Measurements from ENCODE around the gene PPIL6. TPM values are rescaled to one million over a fixed set of nuclear protein-coding genes. Genes with fewer than 3 reads are reported as not detected.

The PPIL6 gene
- total and polyA plus RNA-seq, 7 donors: 1.1 to 3.9 (median 2.2) TPM

DNA sequence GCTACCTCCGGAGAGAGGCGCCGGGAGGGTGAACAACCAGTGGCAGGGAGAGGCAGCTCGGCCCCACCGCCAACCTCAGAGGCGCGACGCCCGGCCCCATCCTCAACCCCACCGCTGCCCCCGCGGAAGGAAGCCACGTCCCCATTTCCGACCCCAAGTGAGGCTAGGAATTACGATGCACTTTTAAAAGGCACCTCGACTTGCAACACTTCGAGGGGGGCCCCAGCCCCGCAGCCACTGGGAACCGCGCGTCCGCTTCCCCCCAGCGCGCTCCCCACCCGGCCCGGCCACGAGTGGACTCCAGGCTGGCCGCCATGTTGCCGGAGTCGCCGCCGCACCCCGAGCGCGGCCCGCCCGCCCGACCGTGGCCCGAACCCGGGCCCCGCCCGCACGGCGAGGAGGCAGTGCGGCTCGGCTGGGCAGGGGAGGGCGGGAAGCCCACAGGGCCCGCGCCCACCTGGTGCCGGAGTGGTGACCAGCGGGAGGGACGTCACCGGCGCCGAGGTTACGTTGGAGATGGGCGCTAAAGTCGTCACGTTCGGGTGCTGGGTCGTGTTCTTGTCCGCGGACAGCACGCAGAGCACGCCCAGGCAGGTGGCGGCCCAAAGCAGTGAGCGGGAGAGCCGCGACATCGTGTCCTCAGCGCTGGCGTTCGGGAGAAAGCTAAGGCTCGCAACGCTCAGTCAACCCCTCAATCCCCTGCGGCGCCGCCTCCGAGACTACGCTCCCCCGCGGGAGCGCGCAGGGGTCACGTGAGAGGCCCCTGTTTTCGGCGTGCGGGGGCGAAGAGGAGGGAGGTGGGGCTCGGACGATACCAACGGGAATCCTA is 58.5 kb downstream of the PPIL6 start, which contains the start of gene CD164:
Gene CD164, minus strand, starts transcription at position 721 of the 829 bp plus-strand sequence. Its CDS starts 89 bp downstream, at position 632.
- ATAC-seq (peak; percentile 86 to 87 (median 86)), DNase-seq (peak; percentile 94 to 97)
- Histone ChIP-seq H3K4me3 (peak within 1 kb of the TSS; percentile 87), H3K27ac (peak within 1 kb of the TSS; percentile 99), H3K36me3 (ENCODE audit: insufficient read depth in 1 of 2, low read depth in 1 of 2) (peaks cover 14 to 23% of the 10 kb centered on the region in 2 donors), H3K4me1 (peaks cover 41% of the 10 kb centered on the region), H3K9me3 (no peaks in the 10 kb centered on the region), H3K27me3 (ENCODE audit: insufficient read depth in 3 of 3, low read length in 2 of 3) (no peaks in the 10 kb centered on the region)
- 0% methylated on average over 78 to 93 of the region's 93 CpGs for WGBS, 3 donors
- intact Hi-C loops (cut with DNase I): loop anchor here (2.0 to 10.0 kb wide), 5 partner anchors 80 to 837 kb away; partner anchors contain the start of gene SESN1 (in 1 of the 2)
- TF ChIP-seq, protein P1, sequence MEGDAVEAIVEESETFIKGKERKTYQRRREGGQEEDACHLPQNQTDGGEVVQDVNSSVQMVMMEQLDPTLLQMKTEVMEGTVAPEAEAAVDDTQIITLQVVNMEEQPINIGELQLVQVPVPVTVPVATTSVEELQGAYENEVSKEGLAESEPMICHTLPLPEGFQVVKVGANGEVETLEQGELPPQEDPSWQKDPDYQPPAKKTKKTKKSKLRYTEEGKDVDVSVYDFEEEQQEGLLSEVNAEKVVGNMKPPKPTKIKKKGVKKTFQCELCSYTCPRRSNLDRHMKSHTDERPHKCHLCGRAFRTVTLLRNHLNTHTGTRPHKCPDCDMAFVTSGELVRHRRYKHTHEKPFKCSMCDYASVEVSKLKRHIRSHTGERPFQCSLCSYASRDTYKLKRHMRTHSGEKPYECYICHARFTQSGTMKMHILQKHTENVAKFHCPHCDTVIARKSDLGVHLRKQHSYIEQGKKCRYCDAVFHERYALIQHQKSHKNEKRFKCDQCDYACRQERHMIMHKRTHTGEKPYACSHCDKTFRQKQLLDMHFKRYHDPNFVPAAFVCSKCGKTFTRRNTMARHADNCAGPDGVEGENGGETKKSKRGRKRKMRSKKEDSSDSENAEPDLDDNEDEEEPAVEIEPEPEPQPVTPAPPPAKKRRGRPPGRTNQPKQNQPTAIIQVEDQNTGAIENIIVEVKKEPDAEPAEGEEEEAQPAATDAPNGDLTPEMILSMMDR (IDR thresholded peaks at IDR 0.05): no peak

DNA sequence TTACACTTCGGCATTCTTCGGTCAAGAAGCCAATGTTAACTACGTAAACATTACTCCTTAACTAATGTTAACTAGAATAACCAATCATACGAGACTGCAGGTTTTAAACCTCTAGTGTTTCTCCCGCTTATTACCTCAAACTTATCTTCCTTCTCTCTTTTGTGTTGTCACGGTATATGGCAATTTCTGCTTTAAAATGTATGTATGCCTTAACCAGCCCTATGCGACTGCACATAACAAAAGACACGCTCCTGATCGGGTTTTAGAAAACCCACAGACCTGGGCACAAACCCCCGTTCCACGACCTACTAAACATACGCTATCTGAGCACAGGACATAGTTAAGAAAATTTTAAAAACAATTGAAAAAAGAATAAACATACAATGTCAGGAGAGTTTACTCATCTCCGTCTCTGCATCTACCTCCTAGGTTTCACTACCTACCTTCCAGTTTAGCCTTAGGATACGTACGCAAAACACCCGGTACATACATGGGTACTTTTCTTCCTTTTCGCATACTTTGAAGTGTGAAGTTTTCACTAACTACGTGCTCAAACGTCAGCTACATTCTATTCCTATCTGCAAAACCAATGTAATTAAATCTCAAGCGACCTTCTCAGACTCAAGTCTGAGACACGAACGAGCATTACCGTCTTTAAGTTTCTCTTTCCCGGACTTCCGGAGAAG is 59.2 kb downstream of the PPIL6 start:
- TF ChIP-seq, protein P1 (IDR thresholded peaks at IDR 0.05): no peak
- Histone ChIP-seq H3K4me3 (peak overlapping the region; percentile 87), H3K9me3 (no peaks in the 10 kb centered on the region), H3K27me3 (ENCODE audit: insufficient read depth in 3 of 3, low read length in 2 of 3) (no peaks in the 10 kb centered on the region), H3K36me3 (ENCODE audit: insufficient read depth in 1 of 2, low read depth in 1 of 2) (peaks cover 20 to 31% of the 10 kb centered on the region in 2 donors), H3K4me1 (peaks cover 44% of the 10 kb centered on the region), H3K27ac (peak overlapping the region; percentile 99)
- WGBS, 3 donors: 0% methylated on average over 25 of the region's 25 CpGs
- ATAC-seq: no peak
- intact Hi-C loops (cut with DNase I): loop anchor here (5.0 to 10.0 kb wide), 4 partner anchors 79 to 836 kb away; partner anchors contain the start of gene SESN1 (in 1 of the 2)
- DNase-seq: no peak

DNA sequence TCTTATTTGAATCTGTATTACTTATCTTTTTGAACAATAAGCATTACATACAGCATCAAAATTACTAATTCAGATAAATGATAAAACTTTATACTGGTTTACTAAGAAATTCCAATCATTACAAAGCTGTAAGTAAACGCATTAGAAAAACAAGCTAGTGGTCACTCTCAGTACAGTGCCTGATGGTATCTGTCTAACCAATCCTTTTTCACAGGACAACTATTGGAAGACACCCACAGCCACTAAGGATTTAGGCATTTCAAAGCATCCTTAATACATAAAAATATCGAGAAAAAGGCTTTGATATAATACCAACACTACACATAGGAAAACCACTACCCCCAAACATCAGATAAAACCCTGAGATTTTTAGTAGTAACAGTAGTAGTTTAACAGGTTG is 60.7 kb downstream of the PPIL6 start:
- Histone ChIP-seq H3K4me1 (peaks cover 44% of the 10 kb centered on the region), H3K36me3 (ENCODE audit: insufficient read depth in 1 of 2, low read depth in 1 of 2) (peaks cover 22 to 45% of the 10 kb centered on the region in 2 donors), H3K9me3 (no peaks in the 10 kb centered on the region), H3K4me3 (peak overlapping the region; percentile 87), H3K27me3 (ENCODE audit: insufficient read depth in 3 of 3, low read length in 2 of 3) (no peaks in the 10 kb centered on the region), H3K27ac (peak overlapping the region; percentile 99)
- ATAC-seq: no peak
- no peak for DNase-seq
- intact Hi-C loops (cut with DNase I): loop anchor here (5.0 to 10.0 kb wide), 5 partner anchors 77 to 835 kb away; partner anchors contain the start of genes SESN1 (in 2 of the 2) and CEP57L1 (in 1 of the 2)
- TF ChIP-seq, protein P1 (IDR thresholded peaks at IDR 0.05): no peak
- 19 to 31% (median 23%) methylated on average over 2 of the region's 2 CpGs for WGBS, 3 donors

GRCh38 chr6:109377717-109378116 is 62.7 kb downstream of the PPIL6 start:
- Histone ChIP-seq H3K36me3 (ENCODE audit: insufficient read depth in 1 of 2, low read depth in 1 of 2) (peaks cover 23 to 62% of the 10 kb centered on the region in 2 donors), H3K27me3 (ENCODE audit: insufficient read depth in 3 of 3, low read length in 2 of 3) (no peaks in the 10 kb centered on the region), H3K4me1 (peaks cover 57% of the 10 kb centered on the region), H3K27ac (peak overlapping the region; percentile 6), H3K9me3 (no peaks in the 10 kb centered on the region), H3K4me3 (no peak overlapping the region)
- DNase-seq (no peak), ATAC-seq (no peak)
- TF ChIP-seq, protein P1 (IDR thresholded peaks at IDR 0.05): no peak
- WGBS, 3 donors: 74 to 85% (median 83%) methylated on average over 3 of the region's 3 CpGs
- intact Hi-C loops (cut with DNase I): loop anchor here in 1 of 2 donors (10.0 kb wide), 1 partner anchor 283 kb away; the partner anchor contains the start of genes CEP57L1 and SESN1

Data from psoas muscle (tissue), 8 donors.